Stimulated activated naive CD8-positive, alpha-beta T cell treated with anti-CD3 and anti-CD28 coated beads, Interleukin-15, amount 100 ng/mL, for 72 hours (primary cell): ENCODE results near the gene CDON.
"Not testable (repeated sequence)": the region's sequence is repeated elsewhere in the genome, so short reads cannot be mapped to it uniquely, and the experiment has no call there.

ENCODE experiments used
- ATAC-seq: fragments of 150-1000 bp; cut with Tn5 transposase; 2 replicates; pipeline ENCODE4 v1.10.0; 2021; ENCODE audit warnings: mild to moderate bottlenecking, moderate library complexity
- DNase-seq, 2 donors: peaks; one replicate each; pipeline ENCODE4 v3.0.0; 2021 to 2022
- H3K27ac Mint-ChIP-seq, 2 donors: one replicate each; pipeline ENCODE4 v1.8.0; 2022; ENCODE audit warnings: mild to moderate bottlenecking in 2 of 2, mixed read lengths in 2 of 2, moderate library complexity in 2 of 2
- H3K27me3 Mint-ChIP-seq: one replicate; pipeline ENCODE4 v1.8.0; 2022; ENCODE audit warnings: mixed read lengths
- H3K4me1 Mint-ChIP-seq: one replicate; pipeline ENCODE4 v1.8.0; 2022; ENCODE audit warnings: mild to moderate bottlenecking, mixed read lengths
- H3K4me3 Mint-ChIP-seq, 2 donors: one replicate each; pipeline ENCODE4 v1.8.0; 2022; ENCODE audit warnings: mild to moderate bottlenecking in 2 of 2, mixed read lengths in 2 of 2, moderate library complexity in 1 of 2
- H3K9me3 Mint-ChIP-seq, 2 donors: one replicate each; pipeline ENCODE4 v1.8.0; 2022; ENCODE audit warnings: mixed read lengths in 2 of 2

CDON gene

GRCh38 chr11:125924384-125925007, 138.2 kb downstream of the CDON start:
- no peak for DNase-seq
- Mint-ChIP-seq H3K9me3 (no peaks in the 10 kb centered on the region), H3K4me1 (no peaks in the 10 kb centered on the region), H3K4me3 (no peak overlapping the region), H3K27ac (no peak overlapping the region), H3K27me3 (peaks cover 16% of the 10 kb centered on the region)
- no peak for ATAC-seq

GRCh38 chr11:125923633-125924032, 139.0 kb downstream of the CDON start:
- H3K27ac Mint-ChIP-seq = no peak overlapping the region
- peaks cover 10% of the 10 kb centered on the region for H3K27me3 Mint-ChIP-seq
- no peak overlapping the region for H3K4me3 Mint-ChIP-seq
- H3K9me3 Mint-ChIP-seq = no peaks in the 10 kb centered on the region
- DNase-seq = no peak
- no peak for ATAC-seq
- H3K4me1 Mint-ChIP-seq = no peaks in the 10 kb centered on the region

- H3K9me3 Mint-ChIP-seq = no peaks in the 10 kb centered on the region
- H3K27me3 Mint-ChIP-seq = peaks cover 10% of the 10 kb centered on the region
- H3K4me3 Mint-ChIP-seq = no peak overlapping the region
- no peak overlapping the region for H3K27ac Mint-ChIP-seq
- no peaks in the 10 kb centered on the region for H3K4me1 Mint-ChIP-seq
- ATAC-seq (peak; percentile 80), DNase-seq (peak; percentile 54 to 61)
Measured at GRCh38 chr11:125923012-125923579, 139.6 kb downstream of the CDON start.

GRCh38 chr11:125922156-125922555, 140.5 kb downstream of the CDON start:
- DNase-seq (no peak), ATAC-seq (no peak)
- H3K4me3 Mint-ChIP-seq = no peak overlapping the region
- peaks cover 8% of the 10 kb centered on the region for H3K27me3 Mint-ChIP-seq
- no peak overlapping the region for H3K27ac Mint-ChIP-seq
- H3K4me1 Mint-ChIP-seq = no peaks in the 10 kb centered on the region
- no peaks in the 10 kb centered on the region for H3K9me3 Mint-ChIP-seq

- Mint-ChIP-seq H3K9me3 (no peaks in the 10 kb centered on the region), H3K4me1 (no peaks in the 10 kb centered on the region)
Measured at GRCh38 chr11:125921042-125921441, 141.6 kb downstream of the CDON start.

GRCh38 chr11:125918140-125918840, 144.4 kb downstream of the CDON start:
- Mint-ChIP-seq H3K4me1 (no peaks in the 10 kb centered on the region), H3K27ac (no peak overlapping the region), H3K27me3 (peaks cover 15% of the 10 kb centered on the region), H3K9me3 (no peaks in the 10 kb centered on the region), H3K4me3 (no peak overlapping the region)
- DNase-seq (no peak), ATAC-seq (no peak)

More at GRCh38 chr11:125921042-125921441, 141.6 kb downstream of the CDON start:
- ATAC-seq (no peak), DNase-seq (no peak)
- Mint-ChIP-seq H3K4me3 (no peak overlapping the region), H3K27me3 (peaks cover 9% of the 10 kb centered on the region), H3K27ac (no peak overlapping the region)

- no peak for ATAC-seq
- no peaks in the 10 kb centered on the region for H3K4me1 Mint-ChIP-seq
- H3K4me3 Mint-ChIP-seq = no peak overlapping the region
- H3K27ac Mint-ChIP-seq = no peak overlapping the region
- peaks cover 15% of the 10 kb centered on the region for H3K27me3 Mint-ChIP-seq
- DNase-seq = no peak
- H3K9me3 Mint-ChIP-seq = no peaks in the 10 kb centered on the region
Measured at GRCh38 chr11:125916683-125917347, 145.9 kb downstream of the CDON start.

GRCh38 chr11:125914601-125915000, 148.1 kb downstream of the CDON start:
- ATAC-seq, DNase-seq, H3K4me1 Mint-ChIP-seq, H3K4me3 Mint-ChIP-seq, H3K9me3 Mint-ChIP-seq, H3K27ac Mint-ChIP-seq: not testable (repeated sequence)
- H3K27me3 Mint-ChIP-seq = peaks cover 15% of the 10 kb centered on the region

- DNase-seq (no peak), ATAC-seq (no peak)
- H3K27ac Mint-ChIP-seq = no peak overlapping the region
- no peaks in the 10 kb centered on the region for H3K4me1 Mint-ChIP-seq
- no peak overlapping the region for H3K4me3 Mint-ChIP-seq
- no peaks in the 10 kb centered on the region for H3K9me3 Mint-ChIP-seq
- H3K27me3 Mint-ChIP-seq = peaks cover 7% of the 10 kb centered on the region
Measured at GRCh38 chr11:125910226-125910849, 152.3 kb downstream of the CDON start.
